ENCODE data around the gene SIK3.

DNA sequence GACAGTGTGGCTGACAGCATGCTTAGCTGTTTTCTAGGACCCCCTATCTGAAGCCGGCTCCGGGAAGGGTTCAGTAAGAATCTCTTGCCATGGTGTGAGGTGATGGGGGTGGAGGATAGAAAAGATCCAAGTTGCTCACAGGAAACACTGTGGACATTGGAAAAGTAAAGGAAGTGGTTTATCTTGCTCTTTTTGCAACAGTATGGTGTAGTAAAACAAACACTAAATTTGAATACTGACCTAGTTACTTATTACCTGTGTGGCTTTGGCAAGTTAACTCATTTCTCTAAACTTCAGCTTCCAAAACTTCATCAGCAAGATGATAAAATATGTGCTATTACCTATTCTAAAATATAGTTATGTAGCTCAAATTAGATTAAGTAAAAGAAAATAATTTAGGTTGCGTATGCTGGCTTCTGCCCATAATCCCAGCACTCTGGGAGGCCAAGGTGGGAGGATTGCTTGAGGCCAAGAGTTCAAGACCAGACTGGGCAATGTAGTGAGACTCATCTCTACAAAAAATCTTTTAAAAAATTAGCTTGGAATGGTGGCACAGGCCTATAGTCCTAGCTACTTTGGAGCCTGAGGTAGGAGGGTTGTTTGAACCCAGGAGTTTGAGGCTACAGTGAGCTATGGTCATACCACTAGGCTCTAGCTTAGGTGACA lies 209.2 kb downstream of the SIK3 start:
- TF ChIP-seq, protein P1, sequence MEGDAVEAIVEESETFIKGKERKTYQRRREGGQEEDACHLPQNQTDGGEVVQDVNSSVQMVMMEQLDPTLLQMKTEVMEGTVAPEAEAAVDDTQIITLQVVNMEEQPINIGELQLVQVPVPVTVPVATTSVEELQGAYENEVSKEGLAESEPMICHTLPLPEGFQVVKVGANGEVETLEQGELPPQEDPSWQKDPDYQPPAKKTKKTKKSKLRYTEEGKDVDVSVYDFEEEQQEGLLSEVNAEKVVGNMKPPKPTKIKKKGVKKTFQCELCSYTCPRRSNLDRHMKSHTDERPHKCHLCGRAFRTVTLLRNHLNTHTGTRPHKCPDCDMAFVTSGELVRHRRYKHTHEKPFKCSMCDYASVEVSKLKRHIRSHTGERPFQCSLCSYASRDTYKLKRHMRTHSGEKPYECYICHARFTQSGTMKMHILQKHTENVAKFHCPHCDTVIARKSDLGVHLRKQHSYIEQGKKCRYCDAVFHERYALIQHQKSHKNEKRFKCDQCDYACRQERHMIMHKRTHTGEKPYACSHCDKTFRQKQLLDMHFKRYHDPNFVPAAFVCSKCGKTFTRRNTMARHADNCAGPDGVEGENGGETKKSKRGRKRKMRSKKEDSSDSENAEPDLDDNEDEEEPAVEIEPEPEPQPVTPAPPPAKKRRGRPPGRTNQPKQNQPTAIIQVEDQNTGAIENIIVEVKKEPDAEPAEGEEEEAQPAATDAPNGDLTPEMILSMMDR (IDR thresholded peaks at IDR 0.05; ENCODE audit: insufficient read depth, low read length), result no peak
- no peak for TF ChIP-seq POLR2AphosphoS5 (IDR thresholded peaks at IDR 0.05; ENCODE audit: low read depth)

Measured in HL-60 (cell line).